HUES48 (cell line): ENCODE measurements around the gene TTYH1.
"Not testable (repeated sequence)": the region's sequence is repeated elsewhere in the genome, so short reads cannot be mapped to it uniquely, and the experiment has no call there.

Experiments
- H3K27ac ChIP-seq: one replicate; pipeline ENCODE4 v1.7.0; 2013; ENCODE audit warnings: low read depth, low read length, inconsistent platforms
- H3K27me3 ChIP-seq: 2 replicates; pipeline ENCODE4 v1.6.1; 2013; ENCODE audit warnings: mild to moderate bottlenecking, low read length; ENCODE audit not compliant: control insufficient read depth, insufficient read depth
- H3K36me3 ChIP-seq: 2 replicates; pipeline ENCODE4 v1.6.1; 2013; ENCODE audit warnings: low read length; ENCODE audit not compliant: control insufficient read depth, insufficient read depth
- H3K4me1 ChIP-seq: 2 replicates; pipeline ENCODE4 v1.6.1; 2013; ENCODE audit warnings: mild to moderate bottlenecking, low read length; ENCODE audit not compliant: control insufficient read depth, insufficient read depth
- H3K4me3 ChIP-seq: 2 replicates; pipeline ENCODE4 v1.5.1; 2013; ENCODE audit warnings: mild to moderate bottlenecking, low read depth, low read length
- H3K9ac ChIP-seq: 2 replicates; pipeline ENCODE4 v1.6.1; 2013; ENCODE audit warnings: mild to moderate bottlenecking, low read depth, low read length, moderate library complexity
- H3K9me3 ChIP-seq: 2 replicates; pipeline ENCODE4 v1.6.1; 2013; ENCODE audit warnings: low read length; ENCODE audit not compliant: control insufficient read depth, insufficient read depth

Gene TTYH1

DNA sequence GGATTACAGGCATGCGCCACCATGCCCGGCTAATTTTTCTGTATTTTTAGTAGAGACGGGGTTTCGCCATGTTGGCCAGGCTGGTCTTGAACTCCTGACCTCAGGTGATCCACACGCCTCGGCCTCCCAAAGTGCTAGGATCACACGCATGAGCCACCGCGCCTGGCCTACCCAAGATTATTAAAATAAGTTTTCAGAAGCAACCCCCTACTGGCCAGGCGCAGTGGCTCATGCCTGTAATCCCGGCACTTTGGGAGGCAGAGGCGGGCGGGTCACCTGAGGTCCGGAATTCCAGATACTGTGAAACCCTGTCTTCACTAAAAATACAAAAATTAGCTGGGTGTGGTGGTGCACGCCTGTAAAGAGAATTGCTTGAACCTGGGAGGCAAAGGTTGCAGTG lies 31.1 kb downstream of the TTYH1 start:
- not testable (repeated sequence) for H3K9ac ChIP-seq, H3K4me1 ChIP-seq, H3K4me3 ChIP-seq, H3K27ac ChIP-seq, H3K27me3 ChIP-seq, H3K9me3 ChIP-seq
- peaks cover 20% of the 10 kb centered on the region for H3K36me3 ChIP-seq

DNA sequence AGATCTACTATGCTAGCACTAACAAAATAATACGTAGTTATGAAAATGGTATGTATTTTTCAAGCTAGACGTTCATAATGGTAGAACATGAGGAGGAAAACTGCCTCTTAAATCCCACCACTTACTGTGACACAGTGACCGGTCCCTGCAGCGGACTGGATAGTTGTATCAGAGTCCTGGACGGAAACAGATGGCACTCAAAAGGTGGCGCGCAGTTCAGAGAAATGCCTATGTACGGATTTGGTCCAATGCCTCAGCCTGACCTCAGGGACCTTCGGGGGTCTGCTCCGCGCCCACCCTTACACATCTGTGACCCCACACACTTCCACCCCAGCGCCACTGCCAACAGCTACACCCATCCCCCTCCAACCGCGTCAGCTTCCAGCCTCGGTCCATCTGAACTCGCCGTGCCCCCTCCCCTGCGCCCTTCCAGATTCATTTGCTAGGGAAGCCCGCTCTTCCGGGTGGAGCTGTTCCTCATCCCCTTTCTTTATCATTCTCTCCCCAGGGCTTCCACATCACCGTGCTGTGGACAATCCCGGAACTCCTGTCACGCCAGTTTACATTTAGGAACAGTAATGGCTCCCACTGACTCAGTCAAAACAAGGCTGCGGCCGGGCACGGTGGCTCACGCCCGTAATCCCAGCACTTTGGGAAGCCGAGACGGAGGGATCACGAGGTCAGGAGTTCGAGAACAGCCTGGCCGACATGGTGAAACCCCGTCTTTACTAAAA lies 32.9 kb downstream of the TTYH1 start:
- Histone ChIP-seq H3K4me3 (peak overlapping the region; percentile 94), H3K27ac (peak overlapping the region; percentile 93), H3K4me1 (peaks cover 4% of the 10 kb centered on the region; the same call in 1 of the 2 replicates), H3K36me3 (peaks cover 39% of the 10 kb centered on the region), H3K27me3 (no peaks in the 10 kb centered on the region), H3K9me3 (no peaks in the 10 kb centered on the region), H3K9ac (peak overlapping the region; percentile 57)

DNA sequence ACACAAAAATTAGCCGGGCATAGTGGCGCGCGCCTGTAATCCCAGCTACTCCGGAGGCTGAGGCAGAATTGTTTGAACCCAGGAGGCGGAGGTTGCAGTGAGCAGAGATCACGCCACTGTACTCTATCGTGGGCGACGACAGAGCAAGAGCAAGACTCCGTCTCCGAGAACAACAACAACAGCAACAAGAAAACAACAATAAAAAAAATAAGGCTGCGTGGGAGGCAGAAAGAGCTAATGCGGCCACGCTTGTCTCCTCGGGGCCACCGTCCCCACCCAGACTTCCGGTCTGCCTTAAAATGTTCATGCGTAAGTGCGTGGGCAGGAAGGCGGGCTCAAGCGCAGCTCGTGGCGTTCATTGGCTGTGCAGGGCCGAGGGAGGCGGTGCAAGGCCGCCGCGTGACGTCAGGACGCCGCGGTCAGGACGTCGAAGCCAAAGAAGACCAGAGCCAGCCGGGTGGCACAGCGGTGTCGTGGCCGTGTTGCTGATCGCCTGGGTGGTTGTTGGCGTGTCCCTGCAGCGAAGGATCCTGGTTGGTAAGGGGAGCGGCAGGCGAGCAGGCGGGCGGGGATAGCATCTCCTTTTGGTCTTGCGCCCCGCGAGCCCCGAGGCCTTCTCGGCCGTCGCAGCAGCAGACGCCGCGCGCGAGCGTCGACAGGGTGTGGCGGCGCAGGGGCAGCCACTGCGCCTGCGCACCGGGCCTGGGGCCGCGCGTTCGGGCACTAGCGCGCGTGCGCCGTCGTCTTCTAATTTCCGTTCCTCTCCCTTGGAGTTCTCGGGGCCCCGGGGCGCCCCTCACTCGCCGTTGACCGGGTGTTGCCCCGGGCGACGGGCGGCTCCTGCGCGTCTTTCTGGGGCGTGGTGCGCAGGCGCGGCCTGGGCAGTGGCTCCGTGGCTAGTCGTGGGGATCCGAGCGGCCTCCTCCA lies 33.8 kb downstream of the TTYH1 start, which contains the start of gene LENG8:
LENG8 (plus strand) TSS at position 426 of the 927 bp plus-strand sequence. CDS start 2,146 bp downstream, outside the sequence.
- H3K27ac ChIP-seq: peak within 1 kb of the TSS; percentile 93
- peak within 1 kb of the TSS; percentile 80 for H3K9ac ChIP-seq
- peaks cover 47% of the 10 kb centered on the region for H3K36me3 ChIP-seq
- no peaks in the 10 kb centered on the region for H3K27me3 ChIP-seq
- no peaks in the 10 kb centered on the region for H3K9me3 ChIP-seq
- H3K4me3 ChIP-seq: peak within 1 kb of the TSS; percentile 94
- H3K4me1 ChIP-seq: peaks cover 4% of the 10 kb centered on the region; the same call in 1 of the 2 replicates

GRCh38 chr19:54449701-54450069 lies 34.4 kb downstream of the TTYH1 start:
- Histone ChIP-seq H3K27ac (peak overlapping the region; percentile 93), H3K27me3 (no peaks in the 10 kb centered on the region), H3K4me1 (peaks cover 4% of the 10 kb centered on the region; the same call in 1 of the 2 replicates), H3K36me3 (peaks cover 52% of the 10 kb centered on the region), H3K9me3 (no peaks in the 10 kb centered on the region), H3K9ac (peak overlapping the region; percentile 80; the same call in 1 of the 2 replicates), H3K4me3 (peak overlapping the region; percentile 94)

- H3K4me1 ChIP-seq: peaks cover 4% of the 10 kb centered on the region; the same call in 1 of the 2 replicates
- H3K9ac ChIP-seq: no peak overlapping the region
- no peaks in the 10 kb centered on the region for H3K27me3 ChIP-seq
- no peak overlapping the region for H3K27ac ChIP-seq
- H3K4me3 ChIP-seq: no peak overlapping the region
- peaks cover 60% of the 10 kb centered on the region for H3K36me3 ChIP-seq
- H3K9me3 ChIP-seq: no peaks in the 10 kb centered on the region
Observed at GRCh38 chr19:54451331-54451871, 36.1 kb downstream of the TTYH1 start.

- peaks cover 62% of the 10 kb centered on the region for H3K36me3 ChIP-seq
- no peak overlapping the region for H3K27ac ChIP-seq
- H3K9me3 ChIP-seq: no peaks in the 10 kb centered on the region
- H3K27me3 ChIP-seq: no peaks in the 10 kb centered on the region
- H3K9ac ChIP-seq: no peak overlapping the region
- no peak overlapping the region for H3K4me3 ChIP-seq
- peaks cover 4% of the 10 kb centered on the region; the same call in 1 of the 2 replicates for H3K4me1 ChIP-seq
Observed at GRCh38 chr19:54451997-54452396, 36.7 kb downstream of the TTYH1 start.

DNA sequence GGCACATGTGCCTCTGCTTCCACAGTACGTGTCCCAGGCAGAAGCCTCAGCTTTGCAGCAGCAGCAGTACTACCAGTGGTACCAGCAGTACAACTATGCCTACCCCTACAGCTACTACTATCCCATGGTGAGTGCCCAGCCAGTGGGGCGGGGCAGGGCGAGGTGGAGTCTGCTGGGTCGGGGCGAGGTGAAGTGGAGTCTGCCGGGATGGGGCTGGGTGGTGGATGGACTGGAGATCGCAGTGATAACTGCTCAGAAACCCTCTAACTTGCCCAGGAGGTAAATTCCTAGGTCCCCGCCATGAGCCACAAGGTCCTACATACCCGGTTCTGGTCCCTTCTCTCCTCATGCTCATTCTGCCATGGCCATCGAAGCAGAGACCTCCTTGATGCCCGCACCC lies 37.4 kb downstream of the TTYH1 start:
- H3K9ac ChIP-seq: no peak overlapping the region
- H3K27me3 ChIP-seq: no peaks in the 10 kb centered on the region
- H3K4me3 ChIP-seq: no peak overlapping the region
- H3K4me1 ChIP-seq: no peaks in the 10 kb centered on the region
- H3K36me3 ChIP-seq: peaks cover 69% of the 10 kb centered on the region
- H3K27ac ChIP-seq: no peak overlapping the region
- no peaks in the 10 kb centered on the region for H3K9me3 ChIP-seq

DNA sequence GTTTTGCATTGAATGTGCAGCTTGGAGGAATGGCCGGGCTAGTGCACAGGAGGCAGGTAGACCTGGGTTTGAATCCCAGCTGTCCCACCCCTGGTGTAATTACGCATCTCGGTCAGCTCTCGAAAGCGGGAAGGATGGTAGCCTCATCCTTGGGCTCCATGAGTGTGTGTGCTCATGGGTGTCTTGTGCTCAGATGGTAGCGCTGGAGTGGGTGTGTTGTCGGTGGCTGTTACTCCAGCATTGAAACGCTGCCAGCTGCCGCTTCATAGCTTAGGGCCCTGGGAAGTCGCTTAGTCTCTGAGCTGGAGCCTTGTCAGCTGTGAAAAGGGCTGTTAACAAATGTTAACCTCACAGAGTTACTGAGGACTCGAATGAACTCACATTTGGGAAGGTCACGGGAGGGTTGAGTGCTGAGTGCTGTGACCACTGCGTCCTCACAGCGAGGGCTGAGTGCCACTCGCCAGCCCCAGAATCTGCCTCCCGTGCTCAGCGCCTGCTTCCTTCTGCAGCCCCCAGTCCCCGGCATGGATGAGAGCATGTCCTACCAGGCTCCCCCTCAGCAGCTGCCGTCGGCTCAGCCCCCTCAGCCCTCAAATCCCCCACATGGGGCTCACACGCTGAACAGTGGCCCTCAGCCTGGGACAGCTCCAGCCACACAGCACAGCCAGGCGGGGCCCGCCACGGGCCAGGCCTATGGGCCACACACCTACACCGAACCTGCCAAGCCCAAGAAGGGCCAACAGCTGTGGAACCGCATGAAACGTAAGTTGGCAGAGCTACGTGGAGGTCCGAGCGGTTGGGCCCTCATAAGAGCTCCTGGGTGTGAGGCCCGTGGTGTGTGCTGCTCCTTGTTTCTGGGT lies 38.9 kb downstream of the TTYH1 start:
- Histone ChIP-seq H3K4me1 (no peaks in the 10 kb centered on the region), H3K27me3 (no peaks in the 10 kb centered on the region), H3K9me3 (no peaks in the 10 kb centered on the region), H3K36me3 (peaks cover 84% of the 10 kb centered on the region), H3K9ac (no peak overlapping the region), H3K4me3 (no peak overlapping the region), H3K27ac (no peak overlapping the region)

DNA sequence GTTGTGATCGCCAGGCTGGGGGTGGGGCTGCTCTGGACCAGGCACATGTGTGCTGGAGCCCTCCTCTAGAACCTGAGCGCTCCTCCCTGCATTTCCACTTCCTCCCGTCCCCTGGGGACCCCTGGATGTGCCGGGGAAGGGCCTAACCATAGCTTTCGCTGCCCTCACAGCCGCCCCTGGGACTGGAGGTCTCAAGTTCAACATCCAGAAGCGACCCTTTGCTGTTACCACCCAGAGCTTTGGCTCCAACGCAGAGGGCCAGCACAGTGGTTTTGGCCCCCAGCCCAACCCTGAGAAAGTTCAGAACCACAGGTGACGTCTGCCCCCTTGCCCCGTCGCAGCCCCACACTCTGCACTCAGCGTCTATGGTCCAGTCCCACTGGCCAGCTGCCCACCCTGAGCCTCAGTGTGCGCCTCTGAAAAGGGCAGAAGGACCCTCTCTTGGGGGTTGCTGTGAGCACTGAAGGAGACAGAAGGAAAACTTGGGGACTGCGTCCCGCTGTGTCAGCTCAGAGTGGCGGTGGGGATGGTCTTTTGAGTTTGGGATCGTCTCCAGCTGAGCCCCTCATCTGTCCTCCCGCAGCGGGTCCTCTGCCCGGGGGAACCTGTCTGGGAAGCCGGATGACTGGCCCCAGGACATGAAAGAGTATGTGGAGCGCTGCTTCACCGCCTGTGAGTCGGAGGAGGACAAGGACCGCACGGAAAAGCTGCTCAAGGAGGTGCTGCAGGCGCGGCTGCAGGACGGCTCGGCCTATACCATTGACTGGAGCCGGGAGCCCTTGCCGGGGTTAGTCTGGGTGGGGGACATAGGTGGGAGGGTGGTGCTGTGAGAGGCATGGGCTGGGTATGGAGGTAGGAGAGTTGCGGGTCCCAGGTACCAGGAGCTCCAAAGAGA lies 39.8 kb downstream of the TTYH1 start:
- H3K9me3 ChIP-seq: no peaks in the 10 kb centered on the region
- no peak overlapping the region for H3K4me3 ChIP-seq
- no peak overlapping the region for H3K9ac ChIP-seq
- no peaks in the 10 kb centered on the region for H3K27me3 ChIP-seq
- no peaks in the 10 kb centered on the region for H3K4me1 ChIP-seq
- no peak overlapping the region for H3K27ac ChIP-seq
- H3K36me3 ChIP-seq: peaks cover 93% of the 10 kb centered on the region
